PC-3 (cell line): Measurements from ENCODE around the gene DIP2C. TPM values are rescaled to one million over a fixed set of nuclear protein-coding genes. Genes with fewer than 3 reads are reported as not detected.

ENCODE experiments used
- ATAC-seq: fragments of 200-7000 bp; cut with Tn5 transposase; 2 replicates; pipeline ENCODE4 v1.9.1; 2020; ENCODE audit warnings: mild to moderate bottlenecking, moderate library complexity
- BruUV-seq: library from RNA; stranded (reverse); fragments of 400-500 nt; replicated peaks from 2 replicates; lab custom pipeline; 2021; lab: Mats Ljungman, UMichigan
- CTCF ChIA-PET: fragments of 300-600 bp; sonication (Branson Sonifier 250); formaldehyde crosslinking; loops from one replicate; lab custom pipeline; 2022; ENCODE audit warnings: antibody characterized with exemption; lab: Charles Lee
- POLR2A ChIA-PET: fragments of 300-600 bp; sonication (Branson Sonifier 250); formaldehyde crosslinking; loops from one replicate; lab custom pipeline; 2022; ENCODE audit warnings: antibody characterized with exemption; ENCODE audit not compliant: unreplicated experiment; lab: Charles Lee
- DNase-seq: peaks from one replicate; pipeline ENCODE4 v3.0.0-alpha.2; 2015
- H2AFZ ChIP-seq: fragments of 300-600 bp; sonication (generic); 2 replicates; pipeline ENCODE4 v1.6.0; 2016; ENCODE audit warnings: antibody characterized with exemption, low read length
- H3F3A ChIP-seq: fragments of 300-600 bp; sonication (generic); one replicate; pipeline ENCODE4 v1.6.0; 2017; ENCODE audit warnings: antibody characterized with exemption, low read length, control low read depth, mild to moderate bottlenecking; ENCODE audit not compliant: unreplicated experiment
- H3K27ac ChIP-seq: fragments of 300-600 bp; sonication (generic); 2 replicates; pipeline ENCODE4 v1.5.1; 2016; ENCODE audit warnings: mild to moderate bottlenecking, low read length
- H3K27me3 ChIP-seq: fragments of 300-600 bp; sonication (generic); 2 replicates; pipeline ENCODE4 v1.6.1; 2016; ENCODE audit warnings: low read length, mixed read lengths
- H3K36me3 ChIP-seq: fragments of 300-600 bp; sonication (generic); 2 replicates; pipeline ENCODE4 v1.6.1; 2016; ENCODE audit warnings: low read depth, mixed run types, low read length, mixed read lengths
- H3K4me1 ChIP-seq: fragments of 300-600 bp; sonication (generic); 2 replicates; pipeline ENCODE4 v1.5.1; 2016; ENCODE audit warnings: low read length; ENCODE audit not compliant: insufficient read depth
- H3K4me2 ChIP-seq: fragments of 300-600 bp; sonication (generic); 2 replicates; pipeline ENCODE4 v1.6.0; 2016; ENCODE audit warnings: low read length
- H3K4me3 ChIP-seq: fragments of 300-600 bp; sonication (generic); 2 replicates; pipeline ENCODE4 v1.5.1; 2016; ENCODE audit warnings: mild to moderate bottlenecking, low read length, mixed read lengths
- H3K79me2 ChIP-seq: fragments of 300-600 bp; sonication (generic); 2 replicates; pipeline ENCODE4 v1.6.1; 2017; ENCODE audit warnings: low read length, mixed read lengths
- H3K9ac ChIP-seq: fragments of 300-600 bp; sonication (generic); 2 replicates; pipeline ENCODE4 v1.6.0; 2016; ENCODE audit warnings: mild to moderate bottlenecking, low read length
- H3K9me2 ChIP-seq: fragments of 300-600 bp; sonication (generic); replicated peaks from 2 replicates; pipeline ENCODE4 v1.6.1; 2016; ENCODE audit warnings: mixed run types, low read length, mixed read lengths
- H3K9me3 ChIP-seq: fragments of 300-600 bp; sonication (generic); 2 replicates; pipeline ENCODE4 v1.6.1; 2016; ENCODE audit warnings: low read length, mixed read lengths
- H4K20me1 ChIP-seq: fragments of 300-600 bp; sonication (generic); 2 replicates; pipeline ENCODE4 v1.6.1; 2016; ENCODE audit warnings: low read length, mixed read lengths
- EZH2 ChIP-seq: fragments of 300-600 bp; sonication (generic); IDR thresholded peaks from one replicate; pipeline ENCODE4 v1.6.1; 2017; ENCODE audit warnings: antibody characterized with exemption, mild to moderate bottlenecking, low read length; ENCODE audit not compliant: unreplicated experiment
- EZH2phosphoT487 ChIP-seq: fragments of 300-600 bp; sonication (generic); IDR thresholded peaks from 2 replicates; pipeline ENCODE4 v1.6.1; 2018; ENCODE audit warnings: mild to moderate bottlenecking, antibody characterized with exemption, low read length, borderline replicate concordance
- intact Hi-C: fragments of 100-400 bp; cut with micrococcal nuclease; formaldehyde crosslinking; loops from 2 replicates; pipeline ENCODE4 v1.9.0; 2023
- total RNA-seq: library from RNA; depleted of rRNA; stranded (reverse); fragments of >200 nt; gene quantifications from 2 replicates; pipeline ENCODE4 v1.2.3, GENCODE V29; 2014
- TF ChIP-seq, protein P1 (sequence below): fragments of 300-600 bp; sonication (generic); conservative IDR thresholded peaks from 2 replicates; pipeline ENCODE4 v1.5.1; 2017; ENCODE audit warnings: antibody characterized with exemption, low read depth, mild to moderate bottlenecking, low read length

The DIP2C gene
- total RNA-seq, 1 experiment from 2014 or later = 3.1 TPM

DNA sequence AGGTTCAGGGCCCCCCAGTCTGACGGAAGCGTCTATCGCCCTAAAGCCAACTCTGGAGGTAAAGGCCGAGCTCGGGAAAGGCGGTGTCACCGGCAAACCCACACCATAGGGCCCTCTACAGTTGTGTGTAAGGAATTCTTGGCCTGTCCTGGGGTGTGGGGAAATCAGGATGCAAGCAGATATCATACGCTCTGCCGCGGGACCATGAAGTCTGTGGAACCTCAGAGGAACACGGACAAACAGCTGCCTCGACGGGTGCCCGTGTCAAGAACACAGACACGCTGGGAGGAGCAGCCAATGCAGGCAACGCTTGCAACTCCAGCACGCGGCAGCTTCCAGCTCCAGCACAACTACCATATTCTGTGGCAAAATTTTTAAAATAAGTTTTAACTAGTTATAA, 157.9 kb downstream of the DIP2C start:
- DNase-seq (no peak), ATAC-seq (no peak)
- Histone ChIP-seq H3K4me3 (no peak overlapping the region), H3K9me3 (no peaks in the 10 kb centered on the region), H4K20me1 (no peaks in the 10 kb centered on the region), H3K27ac (no peak overlapping the region), H2AFZ (no peak overlapping the region), H3K9me2 (no peaks in the 10 kb centered on the region), H3K4me1 (no peaks in the 10 kb centered on the region), H3K79me2 (no peaks in the 10 kb centered on the region), H3K27me3 (no peaks in the 10 kb centered on the region), H3K9ac (no peak overlapping the region), H3F3A (no peaks in the 10 kb centered on the region), H3K36me3 (no peaks in the 10 kb centered on the region), H3K4me2 (no peak overlapping the region)
- CTCF ChIA-PET = no interaction called here
- no TSS peak for BruUV-seq
- intact Hi-C loops = no loop called here
- no peak for TF ChIP-seq EZH2phosphoT487
- no peak for TF ChIP-seq EZH2
- TF ChIP-seq, protein P1, sequence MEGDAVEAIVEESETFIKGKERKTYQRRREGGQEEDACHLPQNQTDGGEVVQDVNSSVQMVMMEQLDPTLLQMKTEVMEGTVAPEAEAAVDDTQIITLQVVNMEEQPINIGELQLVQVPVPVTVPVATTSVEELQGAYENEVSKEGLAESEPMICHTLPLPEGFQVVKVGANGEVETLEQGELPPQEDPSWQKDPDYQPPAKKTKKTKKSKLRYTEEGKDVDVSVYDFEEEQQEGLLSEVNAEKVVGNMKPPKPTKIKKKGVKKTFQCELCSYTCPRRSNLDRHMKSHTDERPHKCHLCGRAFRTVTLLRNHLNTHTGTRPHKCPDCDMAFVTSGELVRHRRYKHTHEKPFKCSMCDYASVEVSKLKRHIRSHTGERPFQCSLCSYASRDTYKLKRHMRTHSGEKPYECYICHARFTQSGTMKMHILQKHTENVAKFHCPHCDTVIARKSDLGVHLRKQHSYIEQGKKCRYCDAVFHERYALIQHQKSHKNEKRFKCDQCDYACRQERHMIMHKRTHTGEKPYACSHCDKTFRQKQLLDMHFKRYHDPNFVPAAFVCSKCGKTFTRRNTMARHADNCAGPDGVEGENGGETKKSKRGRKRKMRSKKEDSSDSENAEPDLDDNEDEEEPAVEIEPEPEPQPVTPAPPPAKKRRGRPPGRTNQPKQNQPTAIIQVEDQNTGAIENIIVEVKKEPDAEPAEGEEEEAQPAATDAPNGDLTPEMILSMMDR = no peak
- POLR2A ChIA-PET = no interaction called here

DNA sequence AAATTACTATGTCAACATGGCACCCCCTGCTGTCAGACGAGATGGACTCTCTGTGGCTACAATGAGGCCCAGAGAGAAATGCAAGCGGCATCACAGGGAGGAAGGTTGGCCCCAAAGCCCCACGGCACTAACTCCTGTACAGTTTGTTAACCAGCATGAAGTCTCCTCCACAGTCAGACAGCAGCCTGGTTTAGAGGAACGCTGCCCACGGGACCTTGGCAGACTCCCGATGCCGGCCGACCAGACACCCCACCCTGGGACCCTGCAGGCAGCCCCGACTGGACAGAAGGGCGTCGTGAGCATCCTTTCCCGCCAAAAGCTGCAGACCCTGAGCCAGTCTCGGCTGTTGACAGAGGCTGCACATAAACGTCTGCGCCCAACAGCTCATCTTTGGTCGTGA, 158.8 kb downstream of the DIP2C start:
- Histone ChIP-seq H3K79me2 (no peaks in the 10 kb centered on the region), H4K20me1 (no peaks in the 10 kb centered on the region), H3K27me3 (no peaks in the 10 kb centered on the region), H2AFZ (no peak overlapping the region), H3K36me3 (no peaks in the 10 kb centered on the region), H3K4me2 (no peak overlapping the region), H3K27ac (no peak overlapping the region), H3F3A (no peaks in the 10 kb centered on the region), H3K4me3 (no peak overlapping the region), H3K9ac (no peak overlapping the region), H3K9me3 (no peaks in the 10 kb centered on the region), H3K4me1 (no peaks in the 10 kb centered on the region), H3K9me2 (no peaks in the 10 kb centered on the region)
- BruUV-seq = no TSS peak
- ChIA-PET POLR2A (no interaction called here), CTCF (no interaction called here)
- intact Hi-C loops = no loop called here
- no peak for TF ChIP-seq EZH2
- TF ChIP-seq, protein P1 = no peak
- no peak for TF ChIP-seq EZH2phosphoT487
- no peak for DNase-seq
- no peak for ATAC-seq

DNA sequence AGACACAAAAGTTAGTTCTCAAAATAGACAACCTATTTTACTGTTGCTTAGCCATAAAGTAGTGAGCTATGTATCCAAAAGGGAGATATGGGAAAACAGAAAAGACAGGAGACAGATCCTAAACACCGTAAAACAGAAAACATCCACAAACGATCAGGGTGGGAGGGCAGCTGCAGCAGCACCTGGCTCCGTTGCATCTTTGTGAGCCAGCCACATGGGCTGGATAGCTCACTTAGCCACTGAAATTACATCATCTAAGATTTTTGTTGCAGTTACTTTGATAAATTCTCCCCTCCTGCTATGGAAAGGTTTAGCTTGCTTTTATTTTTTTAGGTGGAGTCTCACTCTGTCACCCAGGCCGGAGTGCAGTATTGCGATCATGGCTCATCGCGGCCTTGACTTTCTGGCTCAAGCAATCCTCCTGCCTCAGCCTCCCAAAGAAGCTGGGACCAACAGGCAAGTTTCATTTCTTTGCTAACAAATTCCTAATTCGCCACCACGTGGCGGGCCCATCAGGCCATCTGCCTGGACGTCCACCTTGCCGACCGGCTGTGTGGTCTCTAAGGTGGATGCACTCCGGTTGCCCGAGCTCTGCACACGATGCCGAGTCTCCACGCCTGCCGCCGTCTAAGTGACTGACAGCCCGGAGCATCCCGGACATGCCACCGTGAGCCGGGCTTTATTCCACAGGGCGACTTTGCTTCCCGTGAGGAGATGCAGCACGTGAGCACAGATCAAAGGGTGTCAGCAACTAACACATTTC, 159.8 kb downstream of the DIP2C start:
- DNase-seq (no peak), ATAC-seq (no peak)
- intact Hi-C loops = no loop called here
- H4K20me1 ChIP-seq = no peaks in the 10 kb centered on the region
- H3K27me3 ChIP-seq = no peaks in the 10 kb centered on the region
- H3K9me3 ChIP-seq = no peaks in the 10 kb centered on the region
- no peak overlapping the region for H3K4me3 ChIP-seq
- no peak for TF ChIP-seq EZH2
- TF ChIP-seq, protein P1 = no peak
- no peak for TF ChIP-seq EZH2phosphoT487
- no peak overlapping the region for H3K27ac ChIP-seq
- no peak overlapping the region for H2AFZ ChIP-seq
- CTCF ChIA-PET = no interaction called here
- no peaks in the 10 kb centered on the region for H3K4me1 ChIP-seq
- POLR2A ChIA-PET = no interaction called here
- H3K9ac ChIP-seq = no peak overlapping the region
- no TSS peak for BruUV-seq
- H3F3A ChIP-seq = no peaks in the 10 kb centered on the region
- H3K79me2 ChIP-seq = no peaks in the 10 kb centered on the region
- no peaks in the 10 kb centered on the region for H3K36me3 ChIP-seq
- H3K4me2 ChIP-seq = no peak overlapping the region
- no peaks in the 10 kb centered on the region for H3K9me2 ChIP-seq
